GM21390 (cell line): ENCODE data around the gene CCDC116.
"Not testable (repeated sequence)": the region's sequence is repeated elsewhere in the genome, so short reads cannot be mapped to it uniquely, and the experiment has no call there.

Source experiments
- ATAC-seq: cut with Tn5 transposase; IDR thresholded peaks from one replicate; pipeline ENCODE4 v1.9.1; 2021; ENCODE audit not compliant: unreplicated experiment

The CCDC116 gene

GRCh38 chr22:21606775-21607174 is 25.8 kb upstream of the CCDC116 start:
- no peak for ATAC-seq

- ATAC-seq: not testable (repeated sequence)
Measured at GRCh38 chr22:21609556-21610157, 22.9 kb upstream of the CCDC116 start.

GRCh38 chr22:21611210-21611977 is 21.2 kb upstream of the CCDC116 start:
- ATAC-seq: no peak

GRCh38 chr22:21612858-21613257 is 19.7 kb upstream of the CCDC116 start:
- no peak for ATAC-seq

GRCh38 chr22:21613553-21614233 is 18.9 kb upstream of the CCDC116 start:
- ATAC-seq: no peak

- ATAC-seq: no peak
Measured at GRCh38 chr22:21615731-21616130, 16.8 kb upstream of the CCDC116 start.

- not testable (repeated sequence) for ATAC-seq
Measured at GRCh38 chr22:21617337-21617736, 15.2 kb upstream of the CCDC116 start.

GRCh38 chr22:21621025-21621424 is 11.5 kb upstream of the CCDC116 start:
- no peak for ATAC-seq

GRCh38 chr22:21622011-21622918 is 10.3 kb upstream of the CCDC116 start:
- ATAC-seq: no peak

GRCh38 chr22:21622919-21623647 is 9.5 kb upstream of the CCDC116 start:
- ATAC-seq: no peak

- no peak for ATAC-seq
Measured at GRCh38 chr22:21623648-21623970, 9.0 kb upstream of the CCDC116 start.

GRCh38 chr22:21624120-21624879 is 8.3 kb upstream of the CCDC116 start:
- ATAC-seq: no peak

- ATAC-seq: no peak
Measured at GRCh38 chr22:21624880-21625791, 7.4 kb upstream of the CCDC116 start.

- ATAC-seq: no peak
Measured at GRCh38 chr22:21626073-21626734, 6.4 kb upstream of the CCDC116 start.

- no peak for ATAC-seq
Measured at GRCh38 chr22:21626735-21627469, 5.7 kb upstream of the CCDC116 start.

GRCh38 chr22:21628386-21629254 is 3.9 kb upstream of the CCDC116 start:
- ATAC-seq: no peak
